Common myeloid progenitor, CD34-positive (primary cell): Measurements from ENCODE around the gene C9orf43.
"Not testable (repeated sequence)": the region's sequence is repeated elsewhere in the genome, so short reads cannot be mapped to it uniquely, and the experiment has no call there.

ENCODE experiments used
- CTCF ChIA-PET: fragments of 350-600 bp; sonication (Branson Sonifier 250); formaldehyde crosslinking; loops from one replicate; lab custom pipeline; 2021; ENCODE audit warnings: antibody characterized with exemption; lab: Charles Lee
- POLR2A ChIA-PET: fragments of 350-600 bp; sonication (Branson Sonifier 250); formaldehyde crosslinking; loops from one replicate; lab custom pipeline; 2021; ENCODE audit warnings: antibody characterized with exemption; lab: Charles Lee
- DNase-seq, 3 donors: peaks; one replicate each; pipeline versions ENCODE4 v3.0.0 to v3.0.0-alpha.2; 2013
- H3K27ac ChIP-seq, 2 experiments: 1 replicate in 1 of 2; 2 replicates in 1 of 2; pipeline ENCODE4 v1.7.0; 2013; ENCODE audit warnings: inconsistent platforms in 2 of 2, low read length in 2 of 2, mild to moderate bottlenecking in 2 of 2, low read depth in 1 of 2, moderate library complexity in 1 of 2; ENCODE audit not compliant: severe bottlenecking in 2 of 2, insufficient read depth in 1 of 2, poor library complexity in 1 of 2
- H3K27me3 ChIP-seq, 5 experiments: replicated peaks in 2 of 5; 1 replicate in 3 of 5; 2 replicates in 2 of 5; pipeline versions ENCODE4 v1.6.1 to v1.7.0; 2013; ENCODE audit warnings: low read length in 4 of 5, mild to moderate bottlenecking in 2 of 5, moderate library complexity in 2 of 5, inconsistent platforms in 1 of 5; ENCODE audit not compliant: insufficient read depth in 5 of 5, control insufficient read depth in 4 of 5
- H3K36me3 ChIP-seq, 4 experiments: 1 replicate in 2 of 4; 2 replicates in 2 of 4; pipeline versions ENCODE4 v1.6.1 to v1.7.0; 2013; ENCODE audit warnings: low read length in 3 of 4, control low read depth in 1 of 4, mild to moderate bottlenecking in 1 of 4; ENCODE audit not compliant: control insufficient read depth in 4 of 4, insufficient read depth in 4 of 4
- H3K4me1 ChIP-seq, 4 experiments: 1 replicate in 3 of 4; 2 replicates in 1 of 4; pipeline versions ENCODE4 v1.6.1 to v1.7.1; 2013; ENCODE audit warnings: low read length in 3 of 4, mild to moderate bottlenecking in 3 of 4, control low read depth in 1 of 4, inconsistent platforms in 1 of 4, moderate library complexity in 1 of 4; ENCODE audit not compliant: control insufficient read depth in 4 of 4, insufficient read depth in 4 of 4; ENCODE audit errors: control extremely low read depth in 1 of 4
- H3K4me3 ChIP-seq, 7 experiments: 1 replicate in 4 of 7; 2 replicates in 3 of 7; pipeline versions ENCODE4 v1.5.1 to v1.7.0; 2013; ENCODE audit warnings: mild to moderate bottlenecking in 7 of 7, low read length in 6 of 7, moderate library complexity in 6 of 7, inconsistent platforms in 2 of 7, low read depth in 2 of 7, control low read depth in 1 of 7; ENCODE audit not compliant: insufficient read depth in 4 of 7, control insufficient read depth in 1 of 7; ENCODE audit errors: extremely low read depth in 1 of 7
- H3K9me3 ChIP-seq, 5 experiments: 1 replicate in 4 of 5; 2 replicates in 1 of 5; pipeline versions ENCODE4 v1.6.1 to v1.7.1; 2013; ENCODE audit warnings: low read length in 4 of 5, mild to moderate bottlenecking in 2 of 5, inconsistent platforms in 1 of 5, low read depth in 1 of 5, moderate library complexity in 1 of 5; ENCODE audit not compliant: control insufficient read depth in 4 of 5, insufficient read depth in 2 of 5; ENCODE audit errors: control extremely low read depth in 1 of 5
- WGBS: methylation state at CpG from one replicate; pipeline ENCODE4 v1.1.5; 2013; ENCODE audit not compliant: insufficient coverage; 5-methylcytosine and 5-hydroxymethylcytosine counted together

Gene C9orf43

DNA sequence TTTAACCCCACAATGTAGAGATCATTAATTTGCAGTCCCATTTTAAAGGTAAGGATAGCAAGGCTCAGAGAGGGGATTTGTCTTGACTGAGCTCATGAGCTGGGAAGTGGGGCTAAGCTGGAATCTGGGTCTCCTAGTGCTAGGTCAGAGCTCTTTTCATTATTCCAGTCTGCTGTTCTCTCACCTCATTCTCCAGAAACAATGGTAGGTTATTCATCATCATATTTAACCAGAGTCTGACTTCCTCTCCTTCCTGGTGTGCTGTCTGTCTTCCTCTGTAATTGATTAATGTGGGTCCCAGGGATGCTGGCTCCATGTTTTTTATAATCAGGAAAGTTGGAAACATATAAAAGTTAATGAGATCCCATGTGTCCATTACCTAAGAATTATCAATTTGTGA lies 20.6 kb downstream of the C9orf43 start:
- ChIA-PET CTCF (interaction anchor here (1.0 to 1.8 kb wide), 3 partner anchors 12 to 66 kb away, joined by 3 to 8 read pairs (median 3); no protein-coding TSS in a partner anchor), POLR2A (no interaction called here)
- H3K9me3 ChIP-seq = no peaks in the 10 kb centered on the region
- no peaks in the 10 kb centered on the region for H3K27me3 ChIP-seq
- no peak for DNase-seq
- H3K36me3 ChIP-seq = peaks cover 5 to 58% (median 11%) of the 10 kb centered on the region in 4 experiments
- H3K27ac ChIP-seq = no peak overlapping the region
- H3K4me1 ChIP-seq = peaks cover 0 to 19% (median 8%) of the 10 kb centered on the region in 4 experiments
- no peak overlapping the region for H3K4me3 ChIP-seq

DNA sequence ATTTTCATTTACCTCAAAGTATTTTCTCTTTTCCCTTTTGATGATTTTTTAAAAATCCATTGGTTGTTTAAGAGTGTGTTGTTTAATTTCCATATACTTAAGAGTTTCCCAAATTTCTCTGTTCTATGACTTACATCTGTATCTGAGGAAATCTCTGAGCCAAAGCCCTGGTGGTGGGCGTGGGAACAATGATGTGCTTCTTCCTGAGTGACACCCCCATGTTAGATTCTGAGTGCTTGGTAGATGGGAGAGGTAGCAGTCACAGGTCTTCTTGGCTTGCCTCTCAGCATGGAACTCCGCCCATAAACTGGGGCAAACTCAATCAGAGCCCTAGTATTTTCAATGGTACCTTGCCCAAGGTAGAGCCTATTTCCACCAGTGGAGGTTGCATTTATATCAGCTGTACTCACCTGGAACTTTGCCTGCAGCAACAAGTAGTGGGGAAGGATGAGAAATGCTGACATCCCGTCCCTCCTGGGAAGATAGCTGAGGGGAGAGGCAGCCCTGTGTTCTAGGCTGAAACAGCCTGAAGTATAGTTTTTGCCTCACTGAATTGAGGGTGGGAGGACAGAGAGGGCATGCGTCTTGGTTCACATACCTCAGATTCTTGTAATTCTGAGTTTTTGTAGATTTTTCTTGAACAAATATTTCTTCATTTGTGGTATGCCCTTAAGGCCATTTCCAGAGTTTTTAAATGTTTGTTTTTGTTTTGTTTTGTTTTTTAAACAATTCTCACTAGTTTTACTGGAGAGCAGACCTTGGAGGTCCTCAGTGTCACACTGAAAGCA lies 26.4 kb downstream of the C9orf43 start:
- Histone ChIP-seq H3K27me3 (no peaks in the 10 kb centered on the region), H3K4me3 (no peak overlapping the region), H3K36me3 (peaks cover 3 to 43% (median 10%) of the 10 kb centered on the region in 4 experiments), H3K9me3 (no peaks in the 10 kb centered on the region), H3K4me1 (no peaks in the 10 kb centered on the region), H3K27ac (no peak overlapping the region)
- ChIA-PET POLR2A (no interaction called here), CTCF (no interaction called here)
- WGBS = 92% methylated on average over 3 of the region's 4 CpGs
- DNase-seq = no peak

DNA sequence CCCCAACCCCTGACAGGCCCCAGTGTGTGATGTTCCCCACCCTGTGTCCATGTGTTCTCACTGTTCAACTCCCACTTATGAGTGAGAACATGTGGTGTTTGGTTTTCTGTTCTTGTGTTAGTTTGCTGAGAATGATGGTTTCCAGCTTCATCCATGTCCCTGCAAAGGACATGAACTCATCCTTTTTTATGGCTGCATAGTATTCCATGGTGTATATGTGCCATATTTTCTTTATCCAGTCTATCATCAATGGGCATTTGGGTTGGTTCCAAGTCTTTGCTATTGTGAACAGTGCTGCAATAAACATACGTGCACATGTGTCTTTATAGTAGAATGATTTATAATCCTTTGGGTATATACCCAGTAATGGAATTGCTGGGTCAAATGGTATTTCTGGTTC lies 27.2 kb downstream of the C9orf43 start:
- DNase-seq, CTCF ChIA-PET, H3K27me3 ChIP-seq, H3K9me3 ChIP-seq, POLR2A ChIA-PET, H3K4me3 ChIP-seq, H3K4me1 ChIP-seq, H3K27ac ChIP-seq: not testable (repeated sequence)
- H3K36me3 ChIP-seq = peaks cover 3 to 37% (median 10%) of the 10 kb centered on the region in 4 experiments
- no CpG with 5 or more reads among the region's 1 CpG for WGBS

DNA sequence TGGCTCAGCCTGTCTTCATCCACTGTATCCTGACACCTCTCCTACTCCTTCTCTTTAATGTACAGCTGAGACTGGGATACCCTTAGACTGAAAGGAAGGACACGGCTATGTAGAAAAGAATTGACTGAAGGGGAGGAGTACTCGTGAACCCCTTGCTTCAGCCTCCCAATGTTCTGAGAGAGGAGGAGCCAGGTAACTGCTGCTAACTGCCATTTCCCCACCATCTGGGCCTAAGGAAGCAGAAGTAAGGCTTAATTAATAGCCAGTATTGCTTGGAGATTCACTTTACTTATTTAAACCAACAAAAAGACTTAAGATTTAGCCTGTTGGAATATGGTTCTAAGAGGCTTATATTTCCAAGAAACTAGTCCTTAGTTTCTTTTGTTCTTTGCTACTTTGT lies 34.2 kb downstream of the C9orf43 start:
- Histone ChIP-seq H3K27me3 (no peaks in the 10 kb centered on the region), H3K27ac (peak overlapping the region; percentile 52 to 80), H3K9me3 (no peaks in the 10 kb centered on the region), H3K36me3 (peaks cover 0 to 23% (median 5%) of the 10 kb centered on the region in 4 experiments), H3K4me3 (no peak overlapping the region), H3K4me1 (peaks cover 4 to 18% (median 16%) of the 10 kb centered on the region in 4 experiments)
- ChIA-PET CTCF (interaction anchor here (0.7 to 8.7 kb wide), 9 partner anchors 10 to 211 kb away, joined by 3 to 100 read pairs (median 6); partner anchors contain the start of gene ALAD), POLR2A (no interaction called here)
- WGBS = no CpG with 5 or more reads among the region's 2 CpGs
- DNase-seq = peak; percentile 34 to 95 (median 91)

DNA sequence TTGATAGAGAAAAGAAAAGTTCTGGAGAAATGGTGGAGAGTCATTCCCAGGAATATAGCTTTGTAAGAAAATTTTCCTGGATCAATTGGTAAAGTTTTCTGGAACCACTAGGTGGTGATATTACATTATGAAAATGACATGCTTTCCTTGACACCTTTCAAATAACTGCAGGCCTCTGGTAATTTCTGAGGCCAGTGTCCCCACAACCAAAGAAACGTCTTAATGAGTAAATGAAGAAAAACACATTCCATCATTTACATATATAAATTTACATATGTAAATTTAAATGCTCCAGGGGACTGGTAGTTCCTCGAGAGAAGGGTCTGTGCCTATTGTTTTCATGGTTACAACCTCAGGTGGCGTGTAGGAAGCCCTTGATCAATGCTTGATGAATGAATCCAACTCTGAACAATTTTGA lies 35.8 kb downstream of the C9orf43 start:
- H3K9me3 ChIP-seq = no peaks in the 10 kb centered on the region
- H3K4me3 ChIP-seq = no peak overlapping the region
- ChIA-PET CTCF (interaction anchor here (0.6 to 8.7 kb wide), 21 partner anchors 8 to 210 kb away, joined by 3 to 100 read pairs (median 4); partner anchors contain the start of gene ALAD), POLR2A (interaction anchor here (1.0 kb wide), 1 partner anchor 136 kb away, joined by 3 read pairs; no protein-coding TSS in a partner anchor)
- peak; percentile 21 to 47 (median 45) for DNase-seq
- no peaks in the 10 kb centered on the region for H3K27me3 ChIP-seq
- no peak overlapping the region for H3K27ac ChIP-seq
- 93% methylated on average over 2 of the region's 3 CpGs for WGBS
- peaks cover 4 to 18% (median 16%) of the 10 kb centered on the region in 4 experiments for H3K4me1 ChIP-seq
- peaks cover 0 to 28% (median 5%) of the 10 kb centered on the region in 4 experiments for H3K36me3 ChIP-seq

DNA sequence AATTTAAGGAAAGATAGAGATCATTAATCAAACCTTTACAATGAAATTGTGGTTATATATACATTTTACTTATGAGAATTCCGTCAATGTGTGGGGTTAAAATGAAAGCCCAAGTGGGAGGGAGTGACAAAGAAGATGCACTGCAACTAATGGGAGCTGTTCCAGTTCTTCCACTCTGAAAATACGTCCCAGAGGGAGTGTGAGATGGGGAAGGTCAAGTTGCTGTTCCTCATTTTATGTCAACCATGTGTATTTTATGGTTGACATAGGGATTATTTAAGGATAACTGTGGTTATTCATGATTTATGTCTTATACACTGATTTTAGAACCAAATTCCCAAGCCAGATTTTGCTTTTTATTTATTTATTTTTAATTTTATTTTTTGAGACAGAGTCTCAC lies 38.8 kb downstream of the C9orf43 start:
- Histone ChIP-seq H3K4me1 (peaks cover 3 to 16% (median 14%) of the 10 kb centered on the region in 4 experiments), H3K27me3 (no peaks in the 10 kb centered on the region), H3K36me3 (peaks cover 0 to 27% (median 7%) of the 10 kb centered on the region in 4 experiments), H3K27ac (no peak overlapping the region), H3K9me3 (no peaks in the 10 kb centered on the region), H3K4me3 (no peak overlapping the region)
- CTCF ChIA-PET = interaction anchor here (3.2 to 8.7 kb wide), 3 partner anchors 139 to 207 kb away, joined by 21 to 100 read pairs (median 88); no protein-coding TSS in a partner anchor
- POLR2A ChIA-PET = no interaction called here
- no CpG with 5 or more reads among the region's 2 CpGs for WGBS
- DNase-seq = no peak
